ENCODE results near the gene STRAP. TPM values are rescaled to one million over a fixed set of nuclear protein-coding genes. Genes with fewer than 3 reads are reported as not detected.

STRAP gene
- total RNA-seq, 1 experiment from 2014 or later = 210 TPM

- Histone ChIP-seq H4K5ac (ENCODE audit: insufficient read length, low read depth, low read length) (no peak overlapping the region), H3K14ac (ENCODE audit: insufficient read depth, low read length) (no peak overlapping the region), H3K9me3 (ENCODE audit: control insufficient read depth, low read depth, low read length) (no peaks in the 10 kb centered on the region), H3K4ac (ENCODE audit: low read depth, low read length) (no peak overlapping the region), H2BK20ac (ENCODE audit: low read depth, low read length, poor library complexity, severe bottlenecking) (no peak overlapping the region), H3K9ac (ENCODE audit: extremely low read depth, insufficient read length, low read length) (no peak overlapping the region), H4K8ac (replicated peaks; ENCODE audit: insufficient read length, low read depth, low read length) (no peak overlapping the region), H2BK12ac (ENCODE audit: insufficient read length, low read depth, low read length) (no peak overlapping the region), H2AK5ac (ENCODE audit: insufficient read length, low read length) (no peak overlapping the region), H4K20me1 (ENCODE audit: control insufficient read depth, insufficient read depth, insufficient read length) (no peaks in the 10 kb centered on the region), H3K27me3 (ENCODE audit: insufficient read depth, low read length) (no peaks in the 10 kb centered on the region), H2BK15ac (ENCODE audit: low read depth, low read length) (no peak overlapping the region), H2BK120ac (ENCODE audit: low read depth, low read length, poor library complexity, severe bottlenecking) (no peak overlapping the region), H3K79me2 (ENCODE audit: insufficient read depth, low read length) (no peaks in the 10 kb centered on the region), H3K4me2 (ENCODE audit: insufficient read depth, insufficient read length, low read length) (no peak overlapping the region), H3K56ac (ENCODE audit: insufficient read length, low read depth, low read length) (no peak overlapping the region), H4K91ac (ENCODE audit: insufficient read length, low read depth, low read length) (no peak overlapping the region), H2BK5ac (ENCODE audit: insufficient read length, low read length) (no peak overlapping the region), H2AFZ (ENCODE audit: low read length) (no peak overlapping the region), H3K23ac (ENCODE audit: insufficient read length, low read depth, low read length) (no peak overlapping the region), H3K23me2 (ENCODE audit: insufficient read length, low read depth, low read length, poor library complexity, severe bottlenecking) (no peaks in the 10 kb centered on the region), H3T11ph (ENCODE audit: low read length) (no peak overlapping the region), H3K27ac (ENCODE audit: insufficient read length, low read depth, low read length) (no peak overlapping the region), H3K4me1 (ENCODE audit: insufficient read depth, low read length) (no peaks in the 10 kb centered on the region; the same call in 1 of the 2 replicates), H3K18ac (ENCODE audit: insufficient read length, low read depth, low read length) (no peak overlapping the region), H3K79me1 (ENCODE audit: insufficient read depth, low read depth, low read length, poor library complexity, severe bottlenecking) (no peaks in the 10 kb centered on the region)
- H3K4me1 Mint-ChIP-seq = peaks cover 24 to 27% of the 10 kb centered on the region in 2 experiments
- no peak overlapping the region for H3K4me3 Mint-ChIP-seq
- no peak for TF ChIP-seq CTCF (conservative IDR thresholded peaks at IDR 0.05)
- DNase-seq = no peak
- WGBS (ENCODE audit: extremely low coverage, insufficient read length, low lambda C conversion rate) = no CpG with 5 or more reads among the region's 1 CpG
- H3K27ac Mint-ChIP-seq = no peak overlapping the region
- H3K36me3 Mint-ChIP-seq (ENCODE audit: insufficient read depth in 1 of 3, low read depth in 3 of 3) = 0 out of 7 replicates have a peak, but pooled peaks cover 0 to 1% (median 0%) of the 10 kb centered on the region in 3 experiments
- no peaks in the 10 kb centered on the region; a peak in 2 of 5 replicates for H3K9me3 Mint-ChIP-seq
- no peaks in the 10 kb centered on the region for H3K27me3 Mint-ChIP-seq (ENCODE audit: low read depth)
Observed at GRCh38 chr12:15932327-15932726, 50.1 kb downstream of the STRAP start.
